ENCODE results near the gene AHNAK2.

AHNAK2 gene

DNA sequence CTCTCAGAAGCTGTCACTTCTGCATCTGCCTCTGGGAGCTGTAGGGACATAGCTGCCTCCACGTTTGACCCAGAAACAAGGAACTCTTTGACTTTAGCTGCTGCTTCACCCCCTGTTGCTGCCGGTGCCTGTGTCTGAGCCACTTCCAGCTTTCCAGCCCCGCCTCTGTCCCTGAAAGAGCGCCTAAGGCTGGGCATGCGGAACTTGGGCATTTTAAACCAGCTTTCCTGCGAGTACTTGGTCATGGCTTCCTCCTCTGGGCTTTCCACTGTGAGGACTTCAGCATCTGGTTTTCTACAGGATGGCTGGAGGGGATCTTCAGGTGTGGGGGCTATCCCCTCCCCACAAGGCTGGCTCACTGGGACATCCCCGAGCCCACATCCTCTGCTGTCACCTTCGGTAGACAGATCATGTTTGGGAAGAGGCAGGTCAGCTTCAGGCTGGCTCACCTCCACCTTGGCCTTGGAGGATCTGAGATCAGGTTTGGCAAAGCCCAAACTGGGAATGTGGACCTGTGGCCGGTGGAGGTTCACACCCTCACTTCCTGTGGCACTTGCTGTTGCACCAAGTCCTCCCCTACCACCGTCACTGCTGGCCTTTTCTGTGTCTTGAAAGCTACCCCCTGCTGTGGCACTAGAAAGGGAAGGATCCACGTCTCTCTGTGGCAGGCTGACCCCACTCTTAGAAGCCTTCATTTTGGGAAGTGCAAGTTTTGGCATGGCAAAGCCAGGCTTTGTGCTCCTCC lies 38.3 kb downstream of the AHNAK2 start:
- no peak for DNase-seq (ENCODE audit: low read depth)

DNA sequence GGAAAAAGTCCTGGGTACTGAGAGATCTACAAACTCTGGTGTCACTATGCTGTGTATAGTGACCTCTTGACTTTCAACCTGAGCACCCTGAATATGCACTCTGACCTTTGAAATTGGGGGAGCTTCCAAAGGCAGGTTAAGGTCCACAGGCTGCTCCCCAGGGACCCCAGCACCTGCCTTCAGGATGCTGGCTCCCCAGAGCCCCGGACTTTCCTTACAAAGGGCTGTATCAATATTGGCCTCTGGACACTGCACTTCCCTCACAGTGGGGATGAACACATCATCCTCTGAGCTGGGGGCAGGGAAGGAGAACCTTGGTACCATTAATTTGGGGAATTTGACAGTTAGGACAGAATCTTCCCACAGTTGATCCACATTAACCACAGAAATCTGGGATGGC lies 39.2 kb downstream of the AHNAK2 start:
- no peak for DNase-seq (ENCODE audit: low read depth)

DNA sequence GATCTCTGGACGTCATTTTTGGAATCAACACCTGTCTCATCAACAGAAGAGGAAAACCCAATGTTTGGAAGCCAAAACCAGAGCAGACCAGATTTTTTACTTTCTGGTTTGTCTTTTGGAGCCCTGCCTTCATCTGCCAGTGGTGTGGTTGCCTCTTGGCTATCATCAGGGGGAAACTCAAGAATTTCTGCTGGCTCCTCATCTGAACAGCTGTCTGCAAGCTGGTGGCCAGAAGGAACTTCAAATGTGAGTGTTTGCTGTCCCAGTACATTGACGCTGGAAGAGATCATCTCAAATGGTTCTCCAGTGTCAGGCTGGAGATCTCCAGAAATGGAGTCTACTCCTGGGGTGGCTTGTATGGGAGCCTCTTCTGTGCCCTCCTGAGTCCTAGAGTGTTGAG lies 39.7 kb downstream of the AHNAK2 start:
- no peak for DNase-seq (ENCODE audit: low read depth)

DNA sequence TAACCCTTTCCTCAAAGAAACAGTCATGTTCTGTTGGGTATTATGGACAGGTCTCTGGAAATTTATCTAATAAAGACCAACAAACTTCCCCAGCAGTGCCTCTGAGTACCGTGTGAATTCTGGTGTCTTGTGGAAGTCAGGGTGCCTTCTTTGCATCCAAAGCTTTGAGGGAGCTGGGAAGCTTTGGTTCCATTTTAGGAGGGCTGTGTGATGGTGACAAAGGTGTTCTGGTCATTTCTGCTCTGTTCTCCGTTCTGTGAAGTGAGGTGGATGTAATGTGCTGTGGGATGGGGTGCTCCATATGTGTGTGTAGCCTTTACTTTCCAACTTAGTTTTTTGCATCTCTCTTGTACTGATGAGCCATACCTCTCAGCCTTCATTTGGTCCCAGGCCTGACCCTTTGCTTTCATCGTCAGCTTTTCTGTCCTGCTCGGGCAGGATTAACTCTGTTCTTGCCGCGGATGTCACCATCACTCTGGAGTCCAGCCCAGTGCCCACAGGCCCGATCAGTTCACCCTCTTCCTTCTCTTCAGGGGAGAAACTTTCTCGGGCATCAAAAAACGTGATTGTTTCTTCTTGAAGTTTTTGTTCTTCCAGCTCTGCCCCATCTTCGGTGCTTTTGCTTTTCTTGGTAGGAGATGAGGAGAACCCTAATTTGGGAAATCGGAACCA lies 40.3 kb downstream of the AHNAK2 start:
- DNase-seq (ENCODE audit: low read depth) = no peak

DNA sequence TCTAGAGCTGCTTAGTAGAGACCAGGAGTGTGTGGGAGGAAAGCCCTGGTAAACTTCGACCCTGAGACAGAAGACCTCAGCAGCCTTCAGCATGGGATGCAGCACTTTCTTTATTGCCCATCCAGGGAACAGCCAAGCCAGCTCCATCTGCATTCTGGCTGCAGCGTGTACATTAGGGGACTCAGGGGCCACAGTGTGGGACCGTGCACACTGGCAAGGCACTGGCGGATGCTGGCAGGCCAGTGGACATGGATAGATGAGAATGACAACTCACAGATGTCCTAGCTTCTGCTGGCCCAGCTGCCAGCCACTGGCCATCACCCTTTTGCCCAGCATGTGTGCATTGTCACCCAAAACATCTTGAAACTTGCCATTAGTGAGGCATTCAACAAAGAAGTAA lies 41.0 kb downstream of the AHNAK2 start:
- no peak for DNase-seq (ENCODE audit: low read depth)

DNA sequence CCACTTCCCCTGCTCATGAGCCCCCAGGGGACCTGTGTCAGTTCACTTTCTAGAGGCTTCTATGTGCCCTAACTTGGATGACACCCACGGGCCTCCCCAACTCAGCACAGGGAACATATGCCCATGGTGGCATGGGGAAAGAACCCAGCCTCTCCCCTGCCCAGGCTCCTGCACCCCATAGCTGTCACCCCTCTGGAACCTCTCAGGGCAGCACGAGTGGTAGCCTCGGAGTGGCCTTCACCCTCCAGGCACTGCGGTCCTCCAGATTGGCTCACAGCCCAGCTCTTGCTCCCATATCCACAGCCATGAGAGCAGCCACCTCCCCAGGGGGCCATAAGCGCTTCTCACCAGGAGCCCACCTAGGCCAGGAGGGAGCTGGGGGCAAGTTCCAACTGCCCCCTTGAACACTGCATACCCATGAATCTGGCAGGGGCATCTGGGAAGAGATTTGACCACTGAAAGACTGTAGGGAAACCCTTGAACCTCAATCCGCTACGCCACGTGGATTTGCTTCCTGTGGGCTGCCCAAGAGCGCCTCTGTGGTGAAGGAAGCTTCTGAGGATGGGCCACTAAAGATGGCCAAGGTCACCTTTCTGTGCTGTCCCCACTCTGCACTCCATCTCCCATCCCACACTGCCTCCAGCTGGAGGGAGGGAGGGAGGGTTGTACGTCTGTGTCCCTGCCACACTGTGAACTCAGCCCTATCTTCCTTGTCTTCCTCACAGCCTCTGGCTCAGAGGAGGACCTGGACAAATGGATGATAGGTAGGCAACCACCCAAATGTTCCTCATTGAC lies 41.6 kb downstream of the AHNAK2 start:
- DNase-seq (ENCODE audit: low read depth) = no peak

DNA sequence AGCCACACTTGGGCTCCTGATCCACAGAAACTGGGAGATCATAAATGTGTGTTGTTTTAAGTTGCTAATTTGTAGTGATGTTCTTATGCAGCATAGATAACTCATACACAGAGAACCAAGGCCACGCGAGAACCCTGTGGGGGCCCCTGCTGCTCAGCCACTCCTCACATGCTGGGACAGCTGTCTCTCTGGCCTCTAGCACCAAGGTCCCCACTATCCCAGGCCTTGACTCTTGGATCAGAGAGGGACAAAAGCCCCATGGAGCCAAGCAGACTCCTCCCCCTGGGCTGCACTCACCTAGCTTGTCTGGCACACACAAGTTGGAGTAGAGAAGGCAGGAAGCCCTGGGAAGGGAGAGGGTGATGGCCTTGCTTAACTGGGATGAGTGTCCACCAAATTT lies 42.2 kb downstream of the AHNAK2 start:
- no peak for DNase-seq (ENCODE audit: low read depth)

DNA sequence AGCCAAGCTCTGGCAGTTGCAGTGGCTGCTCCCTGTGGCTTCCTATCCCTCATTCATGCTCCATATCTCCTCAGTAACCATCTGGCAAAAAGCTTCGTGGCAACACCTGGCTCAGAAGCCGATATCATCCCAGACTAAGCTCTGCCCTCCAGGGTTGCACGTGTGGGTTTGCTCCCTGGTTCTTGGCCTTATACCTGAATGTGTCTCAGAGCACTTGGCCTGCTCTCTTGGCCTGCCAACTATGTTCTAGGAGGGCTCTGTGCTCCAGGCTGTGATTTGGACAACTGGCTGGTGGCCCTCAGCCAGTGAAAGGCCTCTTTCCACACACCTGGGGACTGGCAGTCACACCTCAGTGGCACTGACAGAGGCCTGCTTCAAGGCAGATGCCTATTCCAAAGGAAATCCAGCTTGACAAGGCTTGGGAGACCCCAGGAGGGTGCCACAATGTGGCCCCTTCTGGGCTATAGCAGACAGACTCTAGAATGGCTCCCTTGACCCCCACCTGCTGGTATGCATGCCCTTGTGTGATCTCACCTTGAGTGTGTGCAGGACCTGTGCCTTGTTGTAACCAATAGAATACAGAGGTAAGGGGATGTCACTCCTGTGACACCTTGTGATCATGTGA lies 43.0 kb downstream of the AHNAK2 start:
- no peak for DNase-seq (ENCODE audit: low read depth)

DNA sequence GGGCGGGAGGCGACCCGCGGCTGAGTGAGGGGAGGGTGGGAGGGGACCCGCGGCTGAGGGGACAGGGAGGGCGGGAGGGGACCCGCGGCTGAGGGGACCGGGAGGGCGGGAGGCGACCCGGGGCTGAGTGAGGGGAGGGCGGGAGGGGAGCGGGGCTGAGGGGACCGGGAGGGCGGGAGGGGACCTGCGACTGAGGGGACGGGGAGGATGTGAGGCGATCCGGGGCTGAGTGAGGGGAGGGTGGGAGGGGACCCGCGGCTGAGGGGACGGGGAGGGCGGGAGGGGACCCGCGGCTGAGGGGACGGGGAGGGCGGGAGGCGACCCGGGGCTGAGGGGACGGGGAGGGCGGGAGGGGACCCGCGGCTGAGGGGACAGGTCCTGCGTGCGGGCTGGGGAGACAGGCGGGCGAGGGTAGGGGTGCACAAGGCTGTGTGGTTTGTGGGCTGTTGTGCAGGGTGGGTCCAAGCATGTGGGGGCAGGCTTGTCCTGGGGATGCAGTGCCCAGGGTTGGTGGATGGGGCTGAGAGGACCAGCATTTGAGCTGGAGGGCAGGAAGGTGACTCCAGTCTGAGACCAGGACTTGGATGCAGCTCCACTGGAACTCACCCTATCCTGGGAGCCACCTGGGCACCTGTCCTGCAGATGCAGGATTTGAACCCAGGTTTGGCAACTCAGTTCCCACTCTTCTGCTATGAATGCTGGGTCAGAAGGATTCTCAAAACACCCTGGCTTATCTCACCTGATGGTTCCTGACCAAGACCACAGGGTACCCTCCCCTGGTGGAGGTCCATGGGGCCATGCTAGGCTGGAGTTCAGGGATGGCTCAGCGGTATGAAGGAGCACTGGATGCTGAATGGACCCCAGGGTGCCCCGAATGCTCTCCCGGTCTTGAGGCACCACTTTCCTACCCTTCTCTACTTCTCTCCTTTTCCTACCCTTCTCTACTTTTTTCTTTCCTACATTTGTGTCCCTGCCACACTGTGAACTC lies 44.1 kb downstream of the AHNAK2 start:
- no peak for DNase-seq (ENCODE audit: low read depth)

DNA sequence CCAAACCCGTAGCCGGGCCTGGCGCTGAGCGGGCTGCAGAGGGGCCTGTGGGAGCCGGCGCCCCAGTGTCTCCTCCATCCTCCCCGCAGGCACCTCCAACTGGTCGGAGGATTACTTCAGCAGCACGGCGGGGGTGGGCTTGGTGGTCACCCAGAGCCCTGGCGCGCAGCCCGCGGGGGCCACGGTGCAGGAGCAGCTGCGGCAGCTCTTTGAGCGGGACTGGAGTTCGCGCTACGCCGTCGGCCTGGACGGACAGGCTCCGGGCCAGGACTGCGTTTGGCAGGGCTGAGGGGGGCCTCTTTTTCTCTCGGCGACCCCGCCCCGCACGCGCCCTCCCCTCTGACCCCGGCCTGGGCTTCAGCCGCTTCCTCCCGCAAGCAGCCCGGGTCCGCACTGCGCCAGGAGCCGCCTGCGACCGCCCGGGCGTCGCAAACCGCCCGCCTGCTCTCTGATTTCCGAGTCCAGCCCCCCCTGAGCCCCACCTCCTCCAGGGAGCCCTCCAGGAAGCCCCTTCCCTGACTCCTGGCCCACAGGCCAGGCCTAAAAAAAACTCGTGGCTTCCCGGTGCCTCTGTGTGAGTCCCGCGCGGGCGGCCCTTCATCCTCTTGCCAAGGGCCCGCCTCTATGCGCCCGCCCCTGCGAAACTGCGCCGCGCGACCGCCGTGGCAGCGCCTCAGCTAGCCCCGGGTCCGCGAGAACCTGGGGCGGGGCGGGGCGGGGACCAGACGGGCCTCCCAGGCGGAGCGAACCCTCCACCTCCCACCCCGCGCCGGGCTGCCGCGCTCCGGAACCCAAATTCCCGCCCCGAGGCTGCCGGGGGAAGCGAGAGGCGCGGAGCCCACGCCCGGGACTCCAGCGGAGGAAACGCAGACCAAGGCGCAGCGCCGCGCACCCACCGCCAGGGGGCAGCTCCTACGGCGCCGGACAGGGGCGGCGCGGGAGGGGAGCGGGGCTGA lies 45.2 kb downstream of the AHNAK2 start:
- DNase-seq (ENCODE audit: low read depth) = peak; percentile 53

DNA sequence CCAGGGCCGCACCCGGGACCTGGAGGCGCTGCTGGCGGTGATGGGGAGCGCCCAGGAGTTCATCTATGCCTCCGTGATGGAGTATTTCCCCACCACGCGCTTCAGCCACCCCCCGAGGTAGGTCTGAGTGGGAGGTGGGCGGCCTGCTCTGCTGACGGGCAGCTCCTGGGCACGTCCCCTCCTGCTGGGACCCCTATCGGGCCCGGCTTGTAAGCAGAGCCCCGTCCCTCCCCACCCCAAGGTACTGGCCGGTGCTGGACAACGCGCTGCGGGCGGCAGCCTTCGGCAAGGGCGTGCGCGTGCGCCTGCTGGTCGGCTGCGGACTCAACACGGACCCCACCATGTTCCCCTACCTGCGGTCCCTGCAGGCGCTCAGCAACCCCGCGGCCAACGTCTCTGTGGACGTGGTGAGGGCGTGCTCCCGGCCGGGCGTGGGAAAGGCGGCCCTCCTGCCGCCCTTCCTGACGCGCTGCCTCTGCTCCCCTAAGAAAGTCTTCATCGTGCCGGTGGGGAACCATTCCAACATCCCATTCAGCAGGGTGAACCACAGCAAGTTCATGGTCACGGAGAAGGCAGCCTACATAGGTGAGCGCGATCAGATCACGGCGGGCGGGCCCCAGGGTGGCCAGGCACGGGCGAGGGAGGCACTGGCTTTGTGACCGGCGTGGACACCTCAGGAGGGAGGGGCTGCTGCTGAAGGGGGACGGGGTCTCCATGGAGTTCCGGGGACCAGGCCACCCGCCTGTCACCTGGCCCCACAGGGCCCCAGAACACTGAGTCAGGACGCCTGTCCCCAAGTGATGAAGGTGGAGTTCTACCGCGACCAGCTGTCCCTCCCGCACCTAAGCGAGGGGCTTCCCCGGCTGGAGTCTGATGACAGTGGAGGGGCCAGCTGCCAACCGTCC lies 46.2 kb downstream of the AHNAK2 start:
- DNase-seq (ENCODE audit: low read depth) = no peak

DNA sequence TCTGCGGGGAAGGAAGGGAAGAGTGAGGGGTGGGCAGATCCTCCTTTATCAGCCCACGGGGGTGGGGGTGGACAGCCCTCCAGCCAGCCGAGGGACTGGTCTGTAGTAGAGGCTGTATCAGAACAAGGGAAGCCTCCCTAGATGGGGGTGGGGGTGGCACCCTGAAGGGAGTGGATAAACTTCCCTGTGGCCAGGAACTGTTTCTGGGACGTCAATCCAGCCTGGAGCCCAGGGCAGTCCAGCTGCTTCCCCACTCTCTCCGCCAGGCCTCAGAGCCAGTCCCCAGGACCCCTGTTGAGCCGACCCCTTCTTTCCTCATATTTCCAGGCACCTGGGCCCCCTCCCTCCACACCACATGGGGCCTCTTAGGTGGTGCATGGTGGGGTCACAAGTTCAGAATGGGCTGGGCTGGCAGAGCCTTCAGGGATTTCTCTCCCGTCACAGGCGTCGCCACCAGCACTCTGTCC lies 46.8 kb downstream of the AHNAK2 start:
- no peak for DNase-seq (ENCODE audit: low read depth)

DNA sequence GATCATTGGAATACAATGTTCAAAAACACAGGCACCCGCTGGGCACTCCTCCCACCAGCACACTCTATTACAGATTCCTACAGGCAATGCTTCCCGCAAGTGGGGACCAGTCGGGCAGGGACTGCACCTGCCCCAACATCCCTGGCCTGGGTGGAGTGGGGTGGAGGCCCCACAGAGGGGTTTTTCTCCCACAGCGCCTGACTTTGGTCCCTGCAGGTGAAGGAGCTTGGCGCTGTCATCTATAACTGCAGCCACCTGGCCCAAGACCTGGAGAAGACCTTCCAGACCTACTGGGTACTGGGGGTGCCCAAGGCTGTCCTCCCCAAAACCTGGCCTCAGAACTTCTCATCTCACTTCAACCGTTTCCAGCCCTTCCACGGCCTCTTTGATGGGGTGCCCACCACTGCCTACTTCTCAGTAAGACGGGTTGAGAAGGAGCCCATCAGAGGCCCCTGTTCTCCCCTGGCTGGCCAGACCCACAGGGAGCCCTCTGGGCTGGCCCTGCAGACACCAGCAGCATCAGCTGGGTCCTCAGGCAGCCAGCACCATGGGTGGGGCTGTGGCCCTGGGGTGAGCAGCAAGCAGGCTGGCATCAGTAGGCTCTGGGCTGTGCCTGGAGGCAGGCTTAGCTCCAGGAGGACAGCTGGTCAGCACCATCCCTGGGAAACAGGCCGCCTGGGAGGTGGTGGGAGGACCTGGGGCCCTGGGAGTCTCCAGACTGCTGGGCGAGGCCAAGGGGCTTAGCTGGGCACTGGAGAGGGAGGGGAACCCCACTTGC lies 47.5 kb downstream of the AHNAK2 start:
- no peak for DNase-seq (ENCODE audit: low read depth)

DNA sequence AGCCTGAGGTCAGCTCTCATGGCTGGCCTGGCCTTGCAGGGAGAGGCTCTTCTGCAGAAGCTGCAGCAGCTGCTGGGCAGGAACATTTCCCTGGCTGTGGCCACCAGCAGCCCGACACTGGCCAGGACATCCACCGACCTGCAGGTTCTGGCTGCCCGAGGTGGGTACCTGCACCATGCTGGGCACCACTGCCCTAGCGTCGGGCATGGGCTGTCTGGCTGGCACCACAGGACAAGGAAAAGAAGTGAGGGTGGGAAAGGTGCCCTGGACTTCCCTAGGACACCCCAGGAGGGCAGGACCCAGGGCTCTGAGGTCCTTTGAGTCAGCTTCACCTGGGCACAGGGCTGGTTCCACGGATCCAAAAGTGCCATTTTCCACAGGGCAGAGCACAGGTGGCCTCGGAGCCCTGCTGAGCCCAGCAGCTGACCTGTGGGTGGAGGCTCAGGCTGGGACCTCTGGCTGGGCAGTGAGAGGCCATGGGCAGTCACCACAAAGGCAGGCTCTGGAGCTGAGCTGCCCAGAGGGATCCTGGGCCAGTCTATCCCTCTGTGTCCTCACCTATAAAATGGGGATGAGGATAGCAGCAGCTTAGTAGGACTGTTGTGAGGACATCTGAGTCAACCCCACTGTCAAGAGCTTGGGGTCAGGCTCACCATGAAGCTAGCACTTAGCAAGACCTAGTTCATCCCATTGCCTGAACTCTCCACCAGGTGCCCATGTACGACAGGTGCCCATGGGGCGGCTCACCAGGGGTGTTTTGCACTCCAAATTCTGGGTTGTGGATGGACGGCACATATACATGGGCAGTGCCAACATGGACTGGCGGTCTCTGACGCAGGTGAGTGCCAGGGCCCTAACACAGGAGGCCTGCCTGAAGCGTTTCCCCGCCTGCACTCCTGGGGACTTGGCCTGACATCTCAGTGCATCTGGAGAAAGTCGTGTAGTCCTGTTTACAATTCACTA lies 48.6 kb downstream of the AHNAK2 start:
- no peak for DNase-seq (ENCODE audit: low read depth)

DNA sequence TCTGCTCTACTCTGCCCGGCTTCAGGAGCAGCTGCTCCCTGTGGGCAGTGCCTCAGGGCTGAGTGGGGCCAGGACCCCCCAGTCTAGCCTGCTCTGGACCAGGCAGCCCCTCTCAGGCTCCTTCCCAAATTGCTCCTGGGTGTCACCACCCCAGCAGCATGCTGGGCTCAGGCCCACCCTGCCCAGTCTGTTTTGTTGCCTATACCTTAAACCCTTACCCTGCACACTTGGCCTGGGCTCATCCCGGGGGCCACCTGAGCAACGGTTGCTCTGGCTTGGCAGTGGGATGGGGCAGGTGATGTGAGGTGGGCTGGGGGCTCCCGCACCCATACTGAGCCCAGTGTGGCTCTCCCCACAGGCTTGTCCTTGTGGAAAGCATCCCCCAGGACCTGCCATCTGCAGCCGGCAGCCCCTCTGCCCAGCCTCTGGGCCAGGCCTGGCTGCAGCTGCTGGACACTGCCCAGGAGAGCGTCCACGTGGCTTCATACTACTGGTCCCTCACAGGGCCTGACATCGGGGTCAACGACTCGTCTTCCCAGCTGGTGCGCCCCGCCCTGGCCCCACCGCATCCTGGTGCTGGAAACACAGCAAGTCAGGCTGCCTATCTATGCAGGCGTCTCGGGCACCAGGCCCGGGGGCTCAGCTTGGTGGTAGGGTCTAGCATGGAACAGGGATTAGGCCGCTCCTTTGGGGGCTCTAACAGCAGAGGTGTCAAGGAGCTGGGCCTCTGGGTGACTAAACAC lies 49.6 kb downstream of the AHNAK2 start:
- DNase-seq (ENCODE audit: low read depth) = no peak

DNA sequence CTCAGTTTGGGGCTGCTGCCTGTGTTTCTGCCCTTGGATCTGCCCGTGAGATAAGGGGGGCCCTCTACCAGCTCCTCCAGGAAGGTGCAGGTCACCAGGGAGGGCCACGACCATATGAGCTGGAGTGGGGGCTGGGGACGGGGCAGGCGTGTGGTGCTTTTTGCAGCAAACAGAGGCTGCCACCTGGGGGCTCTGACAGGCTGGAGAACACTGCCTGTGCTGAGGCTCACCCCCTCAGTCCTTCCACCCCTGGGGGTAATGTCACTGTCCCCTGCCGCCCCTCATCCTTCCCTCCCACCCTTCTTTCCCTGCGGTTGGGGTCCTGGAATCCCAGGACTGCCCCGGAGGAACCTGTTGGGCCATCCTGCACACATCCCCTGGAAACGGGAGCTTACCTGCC lies 50.3 kb downstream of the AHNAK2 start:
- DNase-seq (ENCODE audit: low read depth) = no peak
